ENCODE results near the gene HMCN1.

DNA sequence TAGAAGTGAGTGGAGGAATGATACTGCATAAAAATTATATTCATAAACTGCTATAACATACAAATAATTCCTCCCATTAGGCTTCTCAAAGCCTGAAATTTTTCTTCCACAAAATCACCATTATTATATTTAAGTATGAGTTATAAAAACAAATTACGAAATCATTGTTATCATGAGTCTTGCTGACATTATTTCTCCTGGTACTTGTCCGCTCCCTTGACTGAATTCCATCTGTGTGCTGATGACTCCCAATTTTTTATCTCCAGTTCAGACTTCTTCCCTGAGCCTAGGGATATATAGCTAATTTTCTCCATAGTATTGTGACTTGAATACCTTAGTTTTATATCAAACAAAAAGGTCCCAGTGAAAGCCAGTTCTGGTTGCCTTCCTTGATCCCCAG, 268.2 kb downstream of the HMCN1 start:
- TF ChIP-seq, protein P1, sequence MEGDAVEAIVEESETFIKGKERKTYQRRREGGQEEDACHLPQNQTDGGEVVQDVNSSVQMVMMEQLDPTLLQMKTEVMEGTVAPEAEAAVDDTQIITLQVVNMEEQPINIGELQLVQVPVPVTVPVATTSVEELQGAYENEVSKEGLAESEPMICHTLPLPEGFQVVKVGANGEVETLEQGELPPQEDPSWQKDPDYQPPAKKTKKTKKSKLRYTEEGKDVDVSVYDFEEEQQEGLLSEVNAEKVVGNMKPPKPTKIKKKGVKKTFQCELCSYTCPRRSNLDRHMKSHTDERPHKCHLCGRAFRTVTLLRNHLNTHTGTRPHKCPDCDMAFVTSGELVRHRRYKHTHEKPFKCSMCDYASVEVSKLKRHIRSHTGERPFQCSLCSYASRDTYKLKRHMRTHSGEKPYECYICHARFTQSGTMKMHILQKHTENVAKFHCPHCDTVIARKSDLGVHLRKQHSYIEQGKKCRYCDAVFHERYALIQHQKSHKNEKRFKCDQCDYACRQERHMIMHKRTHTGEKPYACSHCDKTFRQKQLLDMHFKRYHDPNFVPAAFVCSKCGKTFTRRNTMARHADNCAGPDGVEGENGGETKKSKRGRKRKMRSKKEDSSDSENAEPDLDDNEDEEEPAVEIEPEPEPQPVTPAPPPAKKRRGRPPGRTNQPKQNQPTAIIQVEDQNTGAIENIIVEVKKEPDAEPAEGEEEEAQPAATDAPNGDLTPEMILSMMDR (conservative IDR thresholded peaks at IDR 0.05 in 1 of 2, IDR thresholded peaks at IDR 0.05 in 1 of 2; ENCODE audit: extremely low read depth in 1 of 2, insufficient read depth in 1 of 2, low read depth in 1 of 2, low read length in 2 of 2) = no peak
- no peak for TF ChIP-seq EZH2 (IDR thresholded peaks at IDR 0.05; ENCODE audit: borderline replicate concordance, low read length)

Data from mammary epithelial cell (primary cell).